RPMI7951 (cell line): Measurements from ENCODE around the gene LIN28A. TPM values are rescaled to one million over a fixed set of nuclear protein-coding genes. Genes with fewer than 3 reads are reported as not detected.

Experiments
- total RNA-seq: library from RNA; depleted of rRNA; stranded (reverse); fragments of >200 nt; shearing (Covaris generic); gene quantifications from 2 replicates; pipeline ENCODE4 v1.2.3, GENCODE V29; 2014; rRNA removed

The LIN28A gene
- total RNA-seq, 1 experiment from 2014 or later: not detected

Other genes with a start within 250 kb of the LIN28A start
- not detected in 2 replicates for gene C1orf232, start 241.9 kb upstream of the LIN28A start, total RNA-seq
- gene ZNF593, start 240.9 kb upstream of the LIN28A start, total RNA-seq: 26.4 and 32.1 TPM in 2 replicates
- gene ZNF593OS, start 239.0 kb upstream of the LIN28A start, total RNA-seq: not detected in 2 replicates
- under 0.01 and 0.12 TPM in 2 replicates for gene CNKSR1, start 233.3 kb upstream of the LIN28A start, total RNA-seq
- not detected in 2 replicates for gene CATSPER4, start 220.2 kb upstream of the LIN28A start, total RNA-seq
- gene CEP85, start 176.6 kb upstream of the LIN28A start, total RNA-seq: 27.8 and 30.5 TPM in 2 replicates
- gene SH3BGRL3, start 130.7 kb upstream of the LIN28A start, total RNA-seq: 224 and 307 TPM in 2 replicates
- 4.7 and 5.7 TPM in 2 replicates for gene UBXN11, start 104.2 kb upstream of the LIN28A start, total RNA-seq
- not detected in 2 replicates for gene CD52, start 92.9 kb upstream of the LIN28A start, total RNA-seq
- not detected in 2 replicates for gene CRYBG2, start 56.7 kb upstream of the LIN28A start, total RNA-seq
- not detected in 2 replicates for gene ZNF683, start 38.1 kb upstream of the LIN28A start, total RNA-seq
- 30.8 and 33.2 TPM in 2 replicates for gene DHDDS, start 21.5 kb downstream of the LIN28A start, total RNA-seq
- gene HMGN2, start 61.6 kb downstream of the LIN28A start, total RNA-seq: 738 and 772 TPM in 2 replicates
- gene RPS6KA1, start 118.9 kb downstream of the LIN28A start, total RNA-seq: 33.6 and 51.8 TPM in 2 replicates